Fibroblast of mammary gland (primary cell): ENCODE measurements around the gene DERL2.

Source experiments
- DNase-seq: peaks from one replicate; pipeline ENCODE4 v3.0.0-alpha.2; 2010; ENCODE audit warnings: low read depth
- H3K4me3 ChIP-seq: 2 replicates; pipeline ENCODE4 v1.5.1; 2011; ENCODE audit warnings: low read depth, mild to moderate bottlenecking, low read length, moderate library complexity; ENCODE audit not compliant: control insufficient read depth
- CTCF ChIP-seq: conservative IDR thresholded peaks from 2 replicates; pipeline ENCODE4 v1.5.1; 2011; ENCODE audit warnings: low read depth, low read length, inconsistent platforms; ENCODE audit not compliant: control insufficient read depth, insufficient read depth

Gene DERL2

DNA sequence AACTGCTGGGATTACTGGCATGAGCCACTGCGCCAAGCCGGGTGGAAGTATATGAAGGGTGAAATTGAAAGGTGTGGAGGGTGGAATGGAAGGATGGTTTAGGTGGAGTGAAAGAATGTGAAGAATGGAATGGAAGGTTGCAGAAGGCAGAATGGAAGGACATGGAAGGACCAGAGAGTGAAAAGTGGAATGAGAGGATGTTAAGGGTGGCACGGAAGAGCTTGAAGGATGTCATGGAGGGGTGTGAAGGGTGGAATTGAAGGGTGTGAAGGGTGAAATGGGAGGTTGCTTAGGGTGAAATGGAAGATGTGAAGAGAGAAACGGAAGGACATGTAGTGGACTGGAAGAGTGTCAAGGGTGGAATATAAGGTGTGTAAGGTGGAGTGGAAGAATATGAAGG lies 16.6 kb upstream of the DERL2 start:
- no peak for TF ChIP-seq CTCF
- H3K4me3 ChIP-seq = no peak overlapping the region
- DNase-seq = no peak

DNA sequence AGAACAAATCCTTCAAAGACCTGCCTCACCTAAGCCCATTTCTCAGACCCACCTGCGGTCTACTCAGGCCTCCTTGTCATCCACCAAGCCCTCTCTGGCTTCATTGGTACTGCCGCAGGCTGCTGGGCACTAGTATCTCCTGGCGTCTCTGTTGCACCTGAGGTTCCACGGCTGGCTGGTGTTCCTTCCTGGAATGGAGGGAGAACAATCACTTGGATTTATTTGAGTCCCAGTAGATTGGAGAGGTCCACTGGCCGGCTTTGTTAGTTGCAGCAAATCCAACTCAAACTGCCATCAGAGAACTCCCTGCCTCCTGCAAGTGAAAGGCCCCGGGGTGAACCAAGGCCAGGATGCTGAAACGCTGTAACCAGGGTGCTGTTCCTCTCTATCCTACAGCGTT lies 15.7 kb upstream of the DERL2 start:
- H3K4me3 ChIP-seq = no peak overlapping the region
- no peak for TF ChIP-seq CTCF
- DNase-seq = no peak

DNA sequence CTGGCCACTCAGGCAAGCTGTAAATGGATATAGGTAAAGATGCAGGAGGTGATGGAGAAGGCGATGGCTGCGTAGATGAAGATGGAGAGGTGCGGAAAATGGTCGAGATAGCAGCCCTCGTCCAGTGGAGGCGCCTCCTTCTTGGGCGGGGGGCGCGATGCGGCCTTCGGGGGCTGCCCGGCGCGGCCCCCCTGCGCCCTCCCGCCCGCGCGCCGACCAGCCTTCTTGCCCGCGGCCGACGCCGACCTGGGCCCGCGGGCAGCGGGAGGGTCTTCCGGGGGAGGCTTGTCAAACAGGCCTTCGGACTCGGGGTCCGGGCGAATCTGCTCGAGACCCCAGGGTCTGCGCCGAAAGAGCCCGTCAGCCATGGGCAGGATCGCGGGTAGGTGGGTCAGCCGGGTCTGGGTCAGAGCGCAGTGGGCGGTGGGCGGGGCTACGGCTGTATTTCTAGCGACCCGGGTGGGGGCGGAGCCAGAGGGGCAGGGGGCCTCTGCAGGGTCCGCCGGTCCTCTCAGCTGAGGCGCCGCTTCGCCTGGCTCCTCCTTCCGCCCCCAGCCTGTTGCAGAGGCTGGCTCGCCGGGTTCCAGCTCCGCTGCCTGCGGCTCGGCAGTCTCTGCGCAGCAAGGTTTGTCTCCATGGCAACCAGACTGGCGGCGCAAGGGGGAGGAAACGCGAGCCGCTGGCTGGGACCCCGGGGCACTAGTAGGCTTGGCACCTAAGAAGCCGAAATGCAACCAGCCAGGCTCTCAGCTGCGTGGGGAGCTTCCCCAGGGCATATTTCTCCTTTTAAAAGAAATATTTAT lies 14.8 kb upstream of the DERL2 start:
- no peak for TF ChIP-seq CTCF
- H3K4me3 ChIP-seq = peak overlapping the region; percentile 57
- DNase-seq = peak; percentile 59

- DNase-seq = no peak
- H3K4me3 ChIP-seq = peak overlapping the region; percentile 57
- no peak for TF ChIP-seq CTCF
Measured at GRCh38 chr17:5500247-5500588, 14.2 kb upstream of the DERL2 start.

- no peak for TF ChIP-seq CTCF
- peak overlapping the region; percentile 57 for H3K4me3 ChIP-seq
- no peak for DNase-seq
Measured at GRCh38 chr17:5499476-5500231, 13.7 kb upstream of the DERL2 start.

GRCh38 chr17:5492970-5493369 lies 7.0 kb upstream of the DERL2 start:
- TF ChIP-seq CTCF = no peak
- DNase-seq = no peak
- H3K4me3 ChIP-seq = no peak overlapping the region
